Measurements from ENCODE around the gene KCTD1. TPM values are rescaled to one million over a fixed set of nuclear protein-coding genes. Genes with fewer than 3 reads are reported as not detected.

The KCTD1 gene
- total and polyA plus RNA-seq, 4 donors, result 4.0 to 17.5 (median 9.2) TPM

GRCh38 chr18:26432651-26433424 lies 115.5 kb downstream of the KCTD1 start:
- no peak for TF ChIP-seq CTCF (IDR thresholded peaks at IDR 0.05; ENCODE audit: control extremely low read depth, extremely low read depth)
- Histone ChIP-seq H3K9ac (ENCODE audit: insufficient read depth in 1 of 2, low read length in 2 of 2) (no peak overlapping the region), H3K4me1 (ENCODE audit: control insufficient read depth in 5 of 5, insufficient read depth in 5 of 5, low read length in 5 of 5) (peaks cover 0 to 3% (median 0%) of the 10 kb centered on the region in 5 donors), H3K4me3 (no peak overlapping the region), H3K9me3 (ENCODE audit: control insufficient read depth in 4 of 4, insufficient read depth in 3 of 4, low read length in 3 of 4) (no peaks in the 10 kb centered on the region), H3K36me3 (ENCODE audit: control insufficient read depth in 4 of 4, insufficient read depth in 4 of 4, low read length in 4 of 4) (no peaks in the 10 kb centered on the region), H3K27me3 (ENCODE audit: control insufficient read depth in 3 of 3, insufficient read depth in 3 of 3, low read length in 2 of 3) (no peaks in the 10 kb centered on the region), H3K27ac (ENCODE audit: low read depth in 1 of 2, low read length in 1 of 2) (no peak overlapping the region)
- ATAC-seq (ENCODE audit: insufficient read depth, low FRiP score), result no peak
- 79 to 92% methylated on average over 5 of the region's 5 CpGs for WGBS, 2 donors
- DNase-seq, result no peak

- H3K4me1 ChIP-seq (ENCODE audit: control insufficient read depth in 5 of 5, insufficient read depth in 5 of 5, low read length in 5 of 5), result no peaks in the 10 kb centered on the region
- H3K36me3 ChIP-seq (ENCODE audit: control insufficient read depth in 4 of 4, insufficient read depth in 4 of 4, low read length in 4 of 4), result no peaks in the 10 kb centered on the region
- H3K9me3 ChIP-seq (ENCODE audit: control insufficient read depth in 4 of 4, insufficient read depth in 3 of 4, low read length in 3 of 4), result no peaks in the 10 kb centered on the region
- H3K27me3 ChIP-seq (ENCODE audit: control insufficient read depth in 3 of 3, insufficient read depth in 3 of 3, low read length in 2 of 3), result no peaks in the 10 kb centered on the region
- H3K9ac ChIP-seq (ENCODE audit: insufficient read depth in 1 of 2, low read length in 2 of 2), result no peak overlapping the region
- no peak overlapping the region for H3K4me3 ChIP-seq
- ATAC-seq (ENCODE audit: insufficient read depth, low FRiP score), result peak; percentile 75
- peak in 2 of 3 donors; percentile 28 to 56 for DNase-seq
- no peak for TF ChIP-seq CTCF (IDR thresholded peaks at IDR 0.05; ENCODE audit: control extremely low read depth, extremely low read depth)
- 57 to 66% methylated on average over 5 of the region's 5 CpGs for WGBS, 2 donors
- H3K27ac ChIP-seq (ENCODE audit: low read depth in 1 of 2, low read length in 1 of 2), result no peak overlapping the region
Measured at GRCh38 chr18:26429535-26430226, 118.7 kb downstream of the KCTD1 start.

GRCh38 chr18:26425148-26425531 lies 123.2 kb downstream of the KCTD1 start:
- Histone ChIP-seq H3K36me3 (ENCODE audit: control insufficient read depth in 4 of 4, insufficient read depth in 4 of 4, low read length in 4 of 4) (no peaks in the 10 kb centered on the region), H3K4me3 (no peak overlapping the region), H3K9me3 (ENCODE audit: control insufficient read depth in 4 of 4, insufficient read depth in 3 of 4, low read length in 3 of 4) (peaks cover 0 to 1% (median 0%) of the 10 kb centered on the region in 4 donors), H3K4me1 (ENCODE audit: control insufficient read depth in 5 of 5, insufficient read depth in 5 of 5, low read length in 5 of 5) (no peaks in the 10 kb centered on the region), H3K9ac (ENCODE audit: insufficient read depth in 1 of 2, low read length in 2 of 2) (no peak overlapping the region), H3K27ac (ENCODE audit: low read depth in 1 of 2, low read length in 1 of 2) (no peak overlapping the region), H3K27me3 (ENCODE audit: control insufficient read depth in 3 of 3, insufficient read depth in 3 of 3, low read length in 2 of 3) (no peaks in the 10 kb centered on the region)
- 81 to 86% methylated on average over 5 of the region's 5 CpGs for WGBS, 2 donors
- DNase-seq (no peak), ATAC-seq (ENCODE audit: insufficient read depth, low FRiP score) (no peak)
- no peak for TF ChIP-seq CTCF (IDR thresholded peaks at IDR 0.05; ENCODE audit: control extremely low read depth, extremely low read depth)
